Measurements from ENCODE around the gene EIF4G1.

EIF4G1 gene

GRCh38 chr3:184308744-184309143, 5.7 kb upstream of the EIF4G1 start:
- no peak for DNase-seq

DNA sequence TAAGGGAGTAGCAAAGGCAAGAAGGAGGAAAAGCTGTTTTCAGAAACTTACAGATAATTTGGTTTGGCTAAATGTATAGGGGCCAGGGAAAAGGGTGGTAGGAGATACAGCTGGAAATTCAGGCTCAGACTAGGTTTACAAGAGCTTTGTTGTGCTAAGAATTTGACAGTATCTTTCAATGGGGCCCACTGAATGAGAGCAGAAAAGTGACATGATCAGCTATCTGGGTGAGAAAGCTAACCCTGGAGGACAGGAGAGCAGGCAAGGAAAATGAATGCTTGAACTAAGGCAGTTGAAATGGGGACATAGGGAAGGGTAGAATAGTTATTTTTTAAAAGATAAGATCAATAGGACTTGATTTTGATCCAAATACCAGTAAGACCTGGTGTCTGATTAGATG, 2.8 kb upstream of the EIF4G1 start:
- DNase-seq: no peak

- peak; percentile 17 to 80 (median 75) for DNase-seq
Measured at GRCh38 chr3:184314700-184315542, 515 bp downstream of the EIF4G1 start.

DNA sequence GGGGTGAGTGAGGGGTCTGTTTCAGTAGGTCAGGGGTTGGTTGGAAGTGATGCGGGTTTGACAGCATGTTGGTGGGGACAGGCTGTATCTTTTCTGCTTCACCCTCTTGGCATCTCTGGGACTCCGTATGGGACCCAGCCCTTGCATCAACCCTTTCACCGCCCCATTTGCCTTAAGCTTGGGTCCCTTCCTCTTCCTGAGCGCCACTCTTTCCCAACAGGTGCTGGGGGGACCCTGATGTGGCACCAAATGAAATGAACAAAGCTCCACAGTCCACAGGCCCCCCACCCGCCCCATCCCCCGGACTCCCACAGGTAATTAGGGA, 1.1 kb downstream of the EIF4G1 start:
- DNase-seq: no peak

DNA sequence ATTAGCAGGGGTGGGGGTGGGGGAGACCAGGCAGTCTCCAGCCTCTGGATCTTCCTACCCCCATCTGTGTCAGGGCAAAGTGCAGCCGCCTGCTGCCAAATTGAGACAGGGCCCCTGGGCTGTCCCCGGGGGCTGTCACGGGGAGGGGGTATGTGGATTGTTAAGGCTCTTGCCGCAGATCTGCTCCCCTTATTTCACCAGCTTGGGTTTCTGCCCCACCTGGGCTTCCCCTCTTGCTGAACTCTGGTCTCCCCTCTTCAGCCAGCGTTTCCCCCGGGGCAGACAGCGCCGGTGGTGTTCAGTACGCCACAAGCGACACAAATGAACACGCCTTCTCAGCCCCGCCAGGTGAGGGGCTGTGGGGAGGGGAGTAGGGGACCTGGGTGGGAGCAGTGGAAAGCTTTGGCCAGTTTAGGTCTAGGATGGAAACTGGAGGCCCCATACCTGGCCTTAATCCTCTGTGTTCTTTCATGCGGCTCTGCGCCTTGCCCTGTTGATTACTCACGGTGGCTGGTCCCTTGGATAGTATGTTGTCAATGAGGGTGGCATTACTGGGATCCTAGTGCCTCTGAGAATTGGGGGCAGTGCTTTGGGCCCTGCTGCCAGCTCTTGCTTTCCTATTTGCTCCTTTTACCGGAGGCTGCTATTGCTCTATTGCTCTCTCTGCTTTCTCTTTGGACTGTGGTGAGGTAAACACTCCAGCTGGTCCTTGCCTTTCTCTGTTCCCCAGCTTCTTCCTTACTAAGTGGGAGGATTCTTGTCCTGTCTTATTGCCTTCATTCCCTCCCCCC, 1.7 kb downstream of the EIF4G1 start:
- DNase-seq: no peak

DNA sequence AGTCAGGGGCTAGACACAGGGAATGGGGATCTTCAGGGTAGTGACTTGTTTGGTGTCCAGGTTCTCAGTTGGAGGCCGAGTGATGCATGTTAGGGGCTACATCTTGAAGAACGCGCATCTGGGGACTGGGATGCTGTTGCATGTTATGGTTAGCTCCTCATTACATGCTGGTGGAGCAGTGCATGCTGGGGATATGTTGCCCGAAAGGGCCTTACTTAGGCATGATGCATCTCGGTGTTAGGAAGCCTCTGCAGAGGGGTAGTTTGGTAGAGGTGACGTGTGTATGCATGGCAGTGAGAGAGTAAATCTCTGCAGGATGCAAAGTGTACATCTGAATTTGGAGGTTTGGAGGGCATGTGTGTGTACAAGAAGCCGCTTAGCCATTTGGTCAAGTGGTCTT, 2.4 kb downstream of the EIF4G1 start:
- DNase-seq: no peak

GRCh38 chr3:184317201-184317600, 2.8 kb downstream of the EIF4G1 start:
- no peak for DNase-seq

DNA sequence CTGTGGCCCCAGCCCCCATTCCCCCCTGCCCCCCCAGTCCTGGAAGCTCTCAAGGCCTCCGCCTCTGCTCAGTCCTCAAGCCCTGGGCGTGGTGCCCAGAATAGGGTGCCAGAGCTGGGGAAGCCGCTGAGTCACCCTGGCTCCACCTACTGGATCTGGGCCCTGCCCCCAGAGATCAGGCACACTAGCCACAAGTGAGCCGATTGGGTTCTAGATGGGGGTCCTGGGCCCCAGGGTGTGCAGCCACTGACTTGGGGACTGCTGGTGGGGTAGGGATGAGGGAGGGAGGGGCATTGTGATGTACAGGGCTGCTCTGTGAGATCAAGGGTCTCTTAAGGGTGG, 5.7 kb downstream of the EIF4G1 start:
- peak in 1 of 3 experiments; percentile 4 for DNase-seq

GRCh38 chr3:184321666-184322065, 7.3 kb downstream of the EIF4G1 start:
- no peak for DNase-seq

DNA sequence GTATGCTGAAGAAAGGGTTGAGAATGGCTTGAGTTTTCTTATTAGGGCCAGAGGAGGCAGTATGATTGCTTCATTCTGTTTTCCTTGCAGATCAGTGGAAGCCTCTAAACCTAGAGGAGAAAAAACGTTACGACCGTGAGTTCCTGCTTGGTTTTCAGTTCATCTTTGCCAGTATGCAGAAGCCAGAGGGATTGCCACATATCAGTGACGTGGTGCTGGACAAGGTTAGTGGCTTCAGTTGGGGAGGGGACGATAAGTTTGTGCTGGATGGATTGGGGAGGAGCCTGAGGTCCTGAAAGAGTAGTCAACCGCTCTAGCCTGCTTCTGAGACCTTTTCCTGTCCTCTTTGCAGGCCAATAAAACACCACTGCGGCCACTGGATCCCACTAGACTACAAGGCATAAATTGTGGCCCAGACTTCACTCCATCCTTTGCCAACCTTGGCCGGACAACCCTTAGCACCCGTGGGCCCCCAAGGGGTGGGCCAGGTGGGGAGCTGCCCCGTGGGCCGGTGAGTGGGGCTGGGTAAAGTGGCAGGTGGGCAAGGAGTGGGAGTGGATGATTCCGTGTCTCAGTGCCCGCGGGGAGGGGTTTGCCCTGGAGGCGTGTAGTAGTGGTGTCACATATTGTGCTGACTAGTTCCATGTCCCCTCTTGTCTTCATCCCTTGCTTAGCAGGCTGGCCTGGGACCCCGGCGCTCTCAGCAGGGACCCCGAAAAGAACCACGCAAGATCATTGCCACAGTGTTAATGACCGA, 8.5 kb downstream of the EIF4G1 start:
- DNase-seq: no peak

- DNase-seq: no peak
Measured at GRCh38 chr3:184323696-184324095, 9.3 kb downstream of the EIF4G1 start.

GRCh38 chr3:184325269-184325668, 10.9 kb downstream of the EIF4G1 start:
- no peak for DNase-seq

- no peak for DNase-seq
Measured at GRCh38 chr3:184325715-184326369, 11.4 kb downstream of the EIF4G1 start.

DNA sequence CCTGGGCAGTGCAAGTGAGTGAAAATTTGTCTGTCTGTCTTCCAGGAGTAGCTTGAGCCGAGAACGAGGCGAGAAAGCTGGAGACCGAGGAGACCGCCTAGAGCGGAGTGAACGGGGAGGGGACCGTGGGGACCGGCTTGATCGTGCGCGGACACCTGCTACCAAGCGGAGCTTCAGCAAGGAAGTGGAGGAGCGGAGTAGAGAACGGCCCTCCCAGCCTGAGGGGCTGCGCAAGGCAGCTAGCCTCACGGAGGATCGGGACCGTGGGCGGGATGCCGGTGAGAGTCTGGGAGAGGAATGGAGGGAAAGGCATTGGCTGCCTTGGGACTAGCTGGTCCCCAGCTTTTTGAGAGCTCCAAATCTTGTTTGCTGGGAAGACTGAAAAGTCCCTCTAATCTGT, 12.8 kb downstream of the EIF4G1 start:
- DNase-seq: no peak

DNA sequence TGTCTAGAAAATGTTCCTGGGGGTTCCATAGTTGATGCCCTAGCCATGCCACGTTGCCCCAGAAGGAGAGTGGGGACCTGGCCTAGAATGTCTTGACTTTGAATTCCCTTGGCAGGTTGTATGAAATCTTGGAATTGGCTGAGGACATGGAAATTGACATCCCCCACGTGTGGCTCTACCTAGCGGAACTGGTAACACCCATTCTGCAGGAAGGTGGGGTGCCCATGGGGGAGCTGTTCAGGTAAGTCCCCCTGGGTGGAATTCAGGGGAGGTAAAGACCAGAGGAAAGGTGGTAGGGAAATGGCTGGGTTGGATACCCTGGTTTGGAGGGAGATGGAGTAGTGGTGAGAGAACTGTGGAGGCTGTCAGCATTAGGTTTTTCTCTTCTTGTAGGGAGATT, 14.1 kb downstream of the EIF4G1 start:
- DNase-seq: no peak

DNA sequence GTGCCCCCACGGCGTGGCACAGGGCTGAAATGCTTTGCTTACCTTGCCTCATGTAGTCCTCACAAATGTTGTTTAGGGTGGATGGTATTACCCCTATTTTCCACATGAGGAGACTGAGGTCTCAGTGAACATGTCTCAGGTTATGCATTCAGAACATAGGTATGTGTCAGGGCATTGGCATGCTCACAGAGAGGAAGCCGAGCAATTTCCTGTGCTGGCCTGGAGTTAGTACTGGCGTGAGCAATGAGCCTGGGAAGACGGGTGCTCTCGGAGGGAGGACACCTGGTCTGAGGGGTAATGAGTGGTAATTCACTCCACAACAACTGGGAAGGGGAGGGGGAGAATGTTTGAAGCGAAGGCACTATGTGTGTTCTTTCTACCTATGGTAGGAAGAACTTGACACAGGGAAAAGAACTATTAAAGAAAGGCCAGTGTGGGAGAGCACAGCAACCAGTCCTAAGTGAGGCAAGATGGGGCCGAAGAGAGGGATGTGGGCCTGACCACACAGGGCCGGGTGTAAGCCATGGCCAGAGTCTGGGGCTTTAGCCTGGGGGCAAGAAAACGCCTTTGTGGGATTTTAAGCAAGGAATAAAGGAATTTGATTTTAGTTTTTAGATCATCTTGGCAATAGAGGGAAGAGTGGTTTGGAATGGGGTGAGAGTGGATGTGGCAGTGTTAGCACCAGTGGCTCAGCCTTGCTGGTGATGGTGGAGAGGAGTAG, 18.1 kb downstream of the EIF4G1 start:
- no peak for DNase-seq

GRCh38 chr3:184333190-184333589, 18.8 kb downstream of the EIF4G1 start:
- DNase-seq: no peak

DNA sequence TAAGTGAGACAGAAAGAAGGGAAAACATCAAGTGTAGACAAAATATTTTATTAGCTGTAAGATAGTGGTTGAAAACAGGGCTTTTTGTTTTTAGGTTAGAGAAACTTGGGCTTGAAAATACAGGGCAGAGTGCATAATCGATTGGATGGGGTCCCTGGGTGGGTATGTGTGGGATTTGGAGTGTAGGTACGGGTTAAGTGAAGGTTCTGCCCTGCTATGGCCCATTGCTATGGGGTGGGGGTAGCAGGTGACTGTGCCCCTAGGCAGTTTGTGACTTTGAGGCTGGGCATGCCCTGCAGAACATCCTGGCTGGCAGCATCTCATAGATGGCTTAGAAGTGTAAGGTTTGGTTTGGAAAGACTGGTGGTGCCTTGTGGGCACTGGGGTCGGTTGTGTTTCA, 19.3 kb downstream of the EIF4G1 start:
- no peak for DNase-seq

DNA sequence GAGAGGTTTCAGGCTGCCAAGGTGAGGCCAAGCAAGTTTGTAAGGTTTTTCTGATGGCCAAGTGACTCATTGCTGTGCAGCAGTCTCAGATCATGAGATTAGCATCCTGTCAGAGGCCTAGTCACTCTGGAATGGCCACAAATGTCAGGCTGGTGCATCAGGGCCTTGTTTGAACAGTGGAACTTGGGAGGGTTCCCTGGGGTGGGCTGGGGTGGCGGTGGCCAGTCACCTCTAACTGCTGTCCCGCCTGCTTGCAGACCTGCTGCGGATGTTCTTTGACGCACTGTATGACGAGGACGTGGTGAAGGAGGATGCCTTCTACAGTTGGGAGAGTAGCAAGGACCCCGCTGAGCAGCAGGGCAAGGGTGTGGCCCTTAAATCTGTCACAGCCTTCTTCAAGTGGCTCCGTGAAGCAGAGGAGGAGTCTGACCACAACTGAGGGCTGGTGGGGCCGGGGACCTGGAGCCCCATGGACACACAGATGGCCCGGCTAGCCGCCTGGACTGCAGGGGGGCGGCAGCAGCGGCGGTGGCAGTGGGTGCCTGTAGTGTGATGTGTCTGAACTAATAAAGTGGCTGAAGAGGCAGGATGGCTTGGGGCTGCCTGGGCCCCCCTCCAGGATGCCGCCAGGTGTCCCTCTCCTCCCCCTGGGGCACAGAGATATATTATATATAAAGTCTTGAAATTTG, 20.2 kb downstream of the EIF4G1 start:
- peak in 1 of 3 experiments; percentile 48 for DNase-seq

- DNase-seq: no peak
Measured at GRCh38 chr3:184335291-184335660, 20.9 kb downstream of the EIF4G1 start.

- peak; percentile 72 to 90 (median 88) for DNase-seq
Measured at GRCh38 chr3:184335661-184336546, 21.5 kb downstream of the EIF4G1 start.
